Right ventricle myocardium inferior (tissue), 1 donor: ENCODE data around the gene SETMAR. TPM values are rescaled to one million over a fixed set of nuclear protein-coding genes. Genes with fewer than 3 reads are reported as not detected.
"Not testable (repeated sequence)": the region's sequence is repeated elsewhere in the genome, so short reads cannot be mapped to it uniquely, and the experiment has no call there.

Source experiments
- ATAC-seq: fragments of 200-7000 bp; cut with Tn5 transposase; one replicate; pipeline ENCODE4 v1.9.1; 2020; ENCODE audit warnings: mild to moderate bottlenecking, moderate library complexity
- DNase-seq: peaks from one replicate; pipeline ENCODE4 v3.0.0; 2021; ENCODE audit errors: missing footprints
- intact Hi-C: fragments of 100-400 bp; cut with DNase I; formaldehyde crosslinking; loops from one replicate; pipeline ENCODE4 v1.11.0; 2022
- long read RNA-seq: library from polyadenylated mRNA; unstranded; transcript quantifications from one replicate; pipeline ENCODE4 v2.0.0, GENCODE V29; 2021
- total RNA-seq: library from RNA; stranded (reverse); fragmentation: NEBNext Ultra II Directional; extraction: Animal tissue kit (Norgen Biotek cat#: 25700); gene quantifications from one replicate; pipeline ENCODE4 v1.2.1, GENCODE V29; 2021
- donor health status: DM: no; HTN: yes; CAD: no; lungs with severe emphysema.

SETMAR gene
- total RNA-seq: 15.9 TPM
- long read RNA-seq, partial matches to known transcripts: 0 of 6 reads
- long read RNA-seq, other reads (novel, unspliced or antisense): 5 of 6 reads

DNA sequence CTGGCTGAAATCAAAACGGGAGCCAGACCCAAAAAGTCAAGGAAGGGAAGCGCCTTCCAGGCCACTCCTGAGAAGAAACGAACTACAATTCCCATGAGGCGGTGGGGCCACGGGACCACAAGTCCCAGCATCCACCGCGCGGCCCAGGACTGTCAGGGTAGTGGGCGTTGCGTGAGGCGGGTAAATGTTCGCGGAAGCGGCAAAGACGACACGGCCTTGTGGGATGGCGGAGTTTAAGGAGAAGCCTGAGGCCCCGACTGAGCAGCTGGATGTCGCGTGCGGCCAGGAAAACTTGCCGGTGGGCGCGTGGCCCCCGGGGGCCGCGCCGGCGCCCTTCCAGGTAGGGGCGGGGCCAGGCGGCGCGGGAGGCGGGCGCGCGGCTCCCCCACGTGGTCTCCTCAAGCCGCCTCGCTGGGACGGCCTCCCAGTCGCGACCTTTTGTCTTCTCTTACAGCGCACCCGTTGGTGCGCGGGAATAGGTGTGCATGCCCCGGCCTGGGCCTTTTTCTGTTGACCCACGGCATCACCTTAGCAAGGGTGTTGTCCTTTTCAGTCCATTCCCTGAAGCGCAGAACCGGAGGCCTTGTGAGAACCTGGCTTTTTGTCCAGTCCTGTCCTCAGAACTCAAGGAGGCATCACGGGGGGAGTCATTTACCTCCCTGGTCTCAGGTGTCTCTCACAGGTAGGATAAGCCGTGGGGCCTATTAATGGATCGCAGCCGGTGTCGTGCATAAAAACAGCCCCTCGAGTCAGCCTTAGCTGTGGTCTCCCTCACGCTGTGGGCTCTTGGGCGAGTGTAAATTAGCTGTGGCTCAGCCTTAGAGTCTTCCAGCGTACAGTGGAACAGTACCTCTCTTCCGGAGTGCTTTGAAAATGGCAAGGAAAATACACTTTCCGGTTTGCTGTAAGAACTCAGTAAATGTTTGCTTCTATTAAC, at the start of gene SETMAR:
TSS of gene SETMAR (plus strand) at position 183 of the 937 bp plus-strand sequence. CDS start at position 185, 2 bp downstream.
- intact Hi-C loops: no loop called here
- peak; percentile 97 for DNase-seq
- peak; percentile 96 for ATAC-seq

DNA sequence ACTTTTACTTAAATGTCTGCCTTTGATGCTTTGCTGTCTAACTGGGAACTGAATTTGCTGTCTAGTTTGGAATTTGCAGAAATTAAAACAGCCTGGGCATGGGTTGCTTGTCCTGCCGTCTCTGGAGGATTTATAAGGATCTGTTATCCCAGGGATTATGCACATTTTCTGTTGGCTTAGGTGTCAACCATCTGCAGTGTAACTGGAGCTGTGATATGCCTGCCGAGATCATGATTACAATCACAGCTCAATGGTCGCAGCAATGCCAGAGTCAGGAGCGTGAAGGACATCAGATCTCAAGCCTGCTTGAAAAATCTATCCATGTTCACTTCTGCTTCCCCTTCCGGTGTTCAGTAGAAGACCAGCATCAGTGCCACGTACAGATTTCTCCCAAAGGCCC, 41.8 kb upstream of the SETMAR start:
- ATAC-seq: no peak
- intact Hi-C loops: no loop called here
- no peak for DNase-seq

- DNase-seq: no peak
- intact Hi-C loops: no loop called here
- ATAC-seq: no peak
These were observed 39.1 kb upstream of the SETMAR start for GRCh38 chr3:4264040-4264439.

DNA sequence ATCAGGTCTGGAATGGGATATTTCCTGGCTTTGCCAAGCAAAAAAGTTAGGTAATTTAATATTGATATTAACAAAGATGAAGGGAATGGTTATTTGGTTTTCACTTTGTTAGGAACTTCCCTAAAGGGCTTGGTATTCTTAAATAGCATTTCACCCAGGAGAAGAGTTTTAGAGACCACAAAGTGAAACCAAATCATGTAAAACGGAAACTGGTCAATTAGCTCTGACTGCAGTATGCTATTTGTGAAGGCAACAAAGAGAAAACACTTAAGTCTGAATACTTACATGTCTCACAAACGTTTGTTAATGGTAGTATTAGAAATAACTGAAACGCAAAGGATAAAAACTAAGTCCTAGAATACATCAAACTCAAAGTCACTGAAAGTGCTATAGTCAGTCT, 32.4 kb upstream of the SETMAR start:
- intact Hi-C loops: no loop called here
- no peak for ATAC-seq
- DNase-seq: no peak

DNA sequence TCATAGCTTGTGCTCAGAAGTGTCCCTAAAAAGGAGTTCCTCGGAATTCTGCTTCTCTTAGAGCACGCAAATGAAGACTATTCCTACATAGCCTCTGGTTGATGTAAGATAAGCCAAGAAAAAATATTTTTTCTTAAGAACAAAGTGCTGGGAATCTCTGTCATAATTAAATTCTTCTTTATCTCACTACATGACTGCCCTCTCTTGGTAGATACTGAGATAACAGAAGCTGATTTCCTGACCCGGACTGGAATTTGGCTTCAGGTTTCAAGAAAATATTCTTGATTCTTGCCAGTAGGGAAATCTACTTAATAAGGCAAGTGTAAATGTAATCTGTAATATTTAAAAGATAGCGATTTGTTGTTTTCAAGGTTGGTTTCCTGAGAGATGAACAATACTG, 31.3 kb upstream of the SETMAR start:
- ATAC-seq: no peak

GRCh38 chr3:4279516-4280105, 23.6 kb upstream of the SETMAR start:
- DNase-seq: no peak
- no peak for ATAC-seq
- intact Hi-C loops: loop anchor here (10.0 kb wide), 1 partner anchor 265 kb away; no protein-coding TSS in a partner anchor

More for the DNA sequence above, 31.3 kb upstream of the SETMAR start:
- no peak for DNase-seq
- intact Hi-C loops: no loop called here

DNA sequence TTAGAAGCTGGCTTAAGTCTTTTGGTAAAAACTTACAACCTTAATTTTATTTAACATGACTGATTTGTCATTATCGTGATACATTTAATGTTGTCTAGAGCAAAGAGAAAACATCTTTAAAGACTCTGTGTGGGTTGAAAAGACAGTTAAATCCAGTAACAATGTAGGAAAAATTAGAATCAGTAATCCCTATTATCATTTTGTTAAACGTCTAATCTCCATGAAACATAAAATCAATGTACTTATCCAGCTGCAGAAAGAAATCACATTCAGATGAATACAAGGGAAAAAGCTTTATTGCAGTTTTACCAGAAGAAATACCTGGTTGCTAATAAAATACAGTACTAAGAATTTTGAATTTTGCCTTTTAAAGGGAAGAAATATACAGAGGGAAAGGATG, 21.2 kb upstream of the SETMAR start:
- intact Hi-C loops: loop anchor here (10.0 kb wide), 1 partner anchor 267 kb away; no protein-coding TSS in a partner anchor
- DNase-seq: no peak
- ATAC-seq: no peak

DNA sequence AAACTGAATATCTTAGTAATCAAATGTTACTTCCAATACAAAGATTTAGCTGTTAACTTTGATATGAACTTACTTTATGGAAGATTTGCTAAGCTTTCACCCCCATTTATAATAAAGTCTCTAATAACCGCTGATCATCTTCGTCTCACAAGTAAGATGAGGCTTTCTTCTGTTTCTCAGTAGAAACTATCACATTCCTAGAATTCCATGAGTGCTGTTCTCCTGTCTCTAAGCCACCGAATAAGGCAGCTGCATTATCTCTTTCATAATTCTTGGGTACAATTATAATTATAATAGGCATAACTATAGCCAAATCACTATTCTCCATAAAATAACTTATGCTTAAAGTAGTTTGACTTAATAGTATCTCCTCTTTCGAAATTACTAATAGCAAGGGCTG, 18.3 kb upstream of the SETMAR start:
- intact Hi-C loops: loop anchor here (10.0 kb wide), 1 partner anchor 270 kb away; no protein-coding TSS in a partner anchor
- no peak for ATAC-seq

GRCh38 chr3:4289044-4289443, 14.1 kb upstream of the SETMAR start:
- ATAC-seq (no peak), DNase-seq (no peak)
- intact Hi-C loops: loop anchor here (10.0 kb wide), 1 partner anchor 274 kb away; no protein-coding TSS in a partner anchor

More for the DNA sequence above, 18.3 kb upstream of the SETMAR start:
- DNase-seq: no peak

GRCh38 chr3:4290272-4290893, 12.8 kb upstream of the SETMAR start:
- ATAC-seq: no peak
- no peak for DNase-seq
- intact Hi-C loops: loop anchor here (1.0 kb wide), 1 partner anchor 1090 kb away; no protein-coding TSS in a partner anchor

DNA sequence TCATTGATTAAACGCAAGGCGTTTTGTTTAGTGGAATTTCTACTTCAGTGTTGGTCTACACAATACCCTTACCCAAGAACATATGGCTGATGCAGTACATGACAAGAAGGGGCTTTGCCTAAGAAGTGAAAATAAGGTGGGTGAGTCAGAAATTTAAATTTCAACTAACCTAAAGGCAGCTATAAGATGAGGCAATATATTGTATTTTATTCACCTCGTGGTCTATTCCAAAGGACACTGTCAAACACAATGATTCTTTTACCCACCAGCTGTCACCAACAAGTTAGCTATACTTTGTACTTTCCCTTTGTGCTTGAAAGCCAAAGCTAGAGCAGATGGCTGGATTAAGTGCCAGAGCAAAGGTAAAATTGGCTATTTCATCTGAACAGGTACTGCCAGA, 10.9 kb upstream of the SETMAR start:
- DNase-seq (no peak), ATAC-seq (no peak)
- intact Hi-C loops: no loop called here

DNA sequence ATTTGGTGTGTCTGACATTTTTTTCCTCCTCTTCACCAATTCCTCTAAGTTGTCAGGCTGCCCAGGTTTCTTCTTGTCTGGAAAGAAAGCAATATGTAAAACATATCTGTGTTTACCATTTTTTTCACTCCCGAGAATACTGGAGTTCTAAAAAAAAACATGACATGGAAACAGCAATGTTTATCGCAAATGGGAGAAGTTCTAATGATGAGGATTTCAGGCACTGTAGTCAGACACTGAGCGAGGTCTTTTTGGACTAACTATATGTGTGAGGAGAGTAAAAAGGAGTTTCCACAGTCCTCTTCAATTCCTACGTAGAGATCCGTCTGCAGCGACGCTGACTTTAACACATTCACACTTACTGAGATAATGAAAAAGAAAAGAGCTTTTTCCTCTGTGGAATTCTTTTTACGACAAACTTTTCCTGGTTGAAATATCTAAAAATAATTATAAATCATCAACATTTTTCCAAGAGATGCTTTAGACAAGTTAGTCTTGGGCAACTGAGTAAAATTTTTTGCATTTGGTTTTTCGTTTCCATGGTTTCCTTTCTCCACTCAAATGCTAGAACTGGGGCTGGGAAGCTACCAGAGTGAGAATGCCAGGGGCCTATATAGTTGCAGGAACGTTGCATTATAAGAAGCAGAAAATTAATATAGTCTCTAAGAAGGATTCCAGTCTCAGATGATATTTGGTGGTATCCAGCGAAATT, 8.4 kb upstream of the SETMAR start:
- ATAC-seq: no peak
- intact Hi-C loops: no loop called here
- no peak for DNase-seq

GRCh38 chr3:4296454-4296853, 6.7 kb upstream of the SETMAR start:
- DNase-seq, ATAC-seq, intact Hi-C loops: not testable (repeated sequence)

GRCh38 chr3:4297486-4297885, 5.7 kb upstream of the SETMAR start:
- ATAC-seq (no peak), DNase-seq (no peak)
- intact Hi-C loops: no loop called here

DNA sequence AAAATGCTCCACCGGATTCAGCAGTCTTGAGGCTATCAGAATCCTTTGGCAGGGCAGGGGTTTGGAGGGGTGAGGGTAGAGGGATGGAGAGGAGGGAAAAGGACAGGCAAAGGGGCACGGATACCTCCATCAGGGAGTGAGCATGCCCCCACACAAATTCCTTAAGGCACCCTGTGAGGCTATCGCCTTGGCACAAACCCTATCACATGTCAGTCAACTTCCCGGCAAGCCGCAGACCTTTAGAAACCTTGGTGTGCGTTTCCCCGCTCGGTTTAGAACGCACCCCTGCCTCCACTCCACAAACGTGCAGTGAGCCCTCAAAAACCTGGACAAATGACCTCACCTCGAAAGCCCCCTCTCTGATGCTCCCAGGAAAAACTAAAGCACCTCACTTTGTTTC, 422 bp upstream of the SETMAR start:
- DNase-seq (no peak), ATAC-seq (no peak)
- intact Hi-C loops: no loop called here

GRCh38 chr3:4305210-4305609, 2.0 kb downstream of the SETMAR start:
- DNase-seq, intact Hi-C loops, ATAC-seq: not testable (repeated sequence)

- ATAC-seq: no peak
- DNase-seq: no peak
- intact Hi-C loops: no loop called here
These were observed 2.9 kb downstream of the SETMAR start for GRCh38 chr3:4306091-4306490.

DNA sequence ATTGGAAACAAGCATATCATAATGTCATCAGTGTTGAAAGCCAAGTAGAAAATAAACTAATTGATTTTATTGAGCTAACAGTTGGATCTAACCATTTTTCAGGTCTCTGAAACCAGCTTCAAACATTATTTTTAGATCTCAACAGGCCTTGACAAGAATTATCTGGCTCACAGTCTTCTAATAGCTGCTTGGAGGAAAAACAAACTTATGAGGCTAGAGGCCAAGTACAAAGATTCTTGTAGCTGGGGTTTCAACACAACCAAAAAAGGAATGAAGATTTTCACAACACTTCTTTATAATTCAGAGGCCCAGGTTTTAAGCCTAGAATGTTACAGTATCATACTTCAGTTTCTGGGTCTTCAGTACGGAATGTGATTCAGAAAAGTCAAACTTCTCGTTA, 3.7 kb downstream of the SETMAR start:
- intact Hi-C loops: no loop called here
- peak; percentile 16 for ATAC-seq

More for the DNA sequence above, 3.7 kb downstream of the SETMAR start:
- DNase-seq: no peak
